K562 (cell line): ENCODE results near the gene UPF2. TPM values are rescaled to one million over a fixed set of nuclear protein-coding genes. Genes with fewer than 3 reads are reported as not detected.

Experiments used
- ATAC-seq: fragments of 200-7000 bp; cut with Tn5 transposase; 3 replicates; pipeline ENCODE4 v1.9.1; 2020; ENCODE audit warnings: moderate library complexity
- BruUV-seq: library from RNA; stranded (reverse); fragments of 400-500 nt; replicated peaks from 2 replicates; lab custom pipeline; 2021; lab: Mats Ljungman, UMichigan
- CTCF ChIA-PET: fragments of 300-600 bp; formaldehyde crosslinking; extraction: SDS; loops from one replicate; lab custom pipeline; 2021; ENCODE audit warnings: low intra/inter-chr PET ratio; lab: Yijun Ruan, JAX
- POLR2A ChIA-PET: fragments of 300-600, 350-650 bp; sonication (Branson Sonifier 250); formaldehyde crosslinking; extraction: SDS; loops from one replicate; lab custom pipeline; 2021; ENCODE audit warnings: antibody characterized with exemption, inconsistent platforms; lab: Yijun Ruan, JAX
- DNase-seq, 4 experiments: peaks; one replicate each; pipeline versions ENCODE4 v3.0.0 to v3.0.0-alpha.2; 2011 to 2018; ENCODE audit warnings: low spot score in 3 of 4, mixed read lengths in 3 of 4; ENCODE audit errors: extremely low read depth in 1 of 4
- FAIRE-seq: peaks from 2 replicates; lab custom pipeline; 2011; peaks lifted over from hg19 to GRCh38; lab: Jason Lieb, UNC
- H2AFZ ChIP-seq: 2 replicates; pipeline ENCODE4 v1.6.0; 2011; ENCODE audit warnings: low read depth, low read length, control low read depth, inconsistent platforms
- H3K27ac ChIP-seq: fragments of 200-600 bp; 3 replicates; pipeline ENCODE4 v1.8.0; 2011; ENCODE audit warnings: low read depth, mild to moderate bottlenecking, control low read depth, inconsistent platforms, low read length, moderate library complexity, mixed read lengths; ENCODE audit errors: extremely low read depth
- H3K27me3 ChIP-seq, 2 experiments: fragments of 300-600 bp in 1 of 2; 2 replicates in 1 of 2; 3 replicates in 1 of 2; pipeline versions ENCODE4 v1.6.0 to v1.8.0; 2011; ENCODE audit warnings: inconsistent platforms in 2 of 2, low read length in 2 of 2, mild to moderate bottlenecking in 1 of 2, mixed read lengths in 1 of 2, moderate library complexity in 1 of 2; ENCODE audit not compliant: control insufficient read depth in 2 of 2, insufficient read depth in 2 of 2
- H3K36me3 ChIP-seq: fragments of 300-600 bp; 3 replicates; pipeline ENCODE4 v1.8.0; 2011; ENCODE audit warnings: mild to moderate bottlenecking, low read length, inconsistent platforms; ENCODE audit not compliant: control insufficient read depth, insufficient read depth
- H3K4me1 ChIP-seq, 2 experiments: fragments of 200-600 bp in 1 of 2; replicated peaks in 1 of 2; 2 replicates in 1 of 2; 3 replicates in 1 of 2; pipeline versions ENCODE4 v1.5.1 to v1.8.0; 2011; ENCODE audit warnings: inconsistent platforms in 2 of 2, low read length in 2 of 2, mild to moderate bottlenecking in 1 of 2, mixed read lengths in 1 of 2, moderate library complexity in 1 of 2; ENCODE audit not compliant: control insufficient read depth in 2 of 2, insufficient read depth in 2 of 2
- H3K4me2 ChIP-seq: 2 replicates; pipeline ENCODE4 v1.6.1; 2011; ENCODE audit warnings: low read length, control low read depth, inconsistent platforms, mixed read lengths; ENCODE audit not compliant: insufficient read depth
- H3K4me3 ChIP-seq: fragments of 200-600 bp; sonication (generic), shearing (Covaris generic); 2 replicates; pipeline ENCODE4 v1.5.1; 2016; ENCODE audit warnings: control low read depth, inconsistent platforms
- H3K79me2 ChIP-seq: fragments of 200-600 bp; 3 replicates; pipeline ENCODE4 v1.8.0; 2011; ENCODE audit warnings: low read length, inconsistent platforms; ENCODE audit not compliant: control insufficient read depth, insufficient read depth
- H3K9ac ChIP-seq, 2 experiments: 2 replicates each; pipeline versions ENCODE4 v1.6.0 to v1.6.1; 2011; ENCODE audit warnings: low read depth in 2 of 2, low read length in 2 of 2, control low read depth in 1 of 2, inconsistent platforms in 1 of 2, mild to moderate bottlenecking in 1 of 2, mixed read lengths in 1 of 2; ENCODE audit not compliant: insufficient read depth in 1 of 2
- H3K9me1 ChIP-seq: one replicate; pipeline ENCODE4 v1.6.0; 2011; ENCODE audit warnings: inconsistent platforms, mild to moderate bottlenecking, low read length, moderate library complexity; ENCODE audit not compliant: control insufficient read depth, insufficient read depth
- H3K9me3 ChIP-seq: replicated peaks from 2 replicates; pipeline ENCODE4 v1.5.1; 2011; ENCODE audit warnings: low read depth, low read length, inconsistent platforms; ENCODE audit not compliant: control insufficient read depth, insufficient read depth
- H4K20me1 ChIP-seq: replicated peaks from 2 replicates; pipeline ENCODE4 v1.6.1; 2011; ENCODE audit warnings: low read length, inconsistent platforms, mixed read lengths; ENCODE audit not compliant: control insufficient read depth, insufficient read depth
- CEBPZ ChIP-seq: fragments of 150-350 bp; IDR thresholded peaks from 2 replicates; pipeline ENCODE4 v1.6.1; 2014; ENCODE audit warnings: low read depth, mild to moderate bottlenecking, low read length, borderline replicate concordance
- HBP1 ChIP-seq: fragments of 450-650 bp; formaldehyde crosslinking; IDR thresholded peaks from 2 replicates; pipeline ENCODE4 v1.4.0; 2022; ENCODE audit warnings: missing genetic modification characterization
- HMBOX1 ChIP-seq: sonication (generic); IDR thresholded peaks from 2 replicates; pipeline ENCODE4 v1.6.1; 2016
- SPI1 ChIP-seq: IDR thresholded peaks from 2 replicates; pipeline ENCODE4 v1.6.1; 2011; ENCODE audit warnings: low read depth, low read length, control low read depth, borderline replicate concordance
- ZNF695 ChIP-seq: fragments of 450-650 bp; formaldehyde crosslinking; IDR thresholded peaks from 2 replicates; pipeline ENCODE4 v1.4.0; 2020; ENCODE audit warnings: mild to moderate bottlenecking, moderate library complexity
- WGBS: fragments of 100-300 bp; shearing (Covaris generic); methylation state at CpG from one replicate; pipeline ENCODE4 v1.1.6; 2016; ENCODE audit warnings: low coverage, mixed read lengths; ENCODE audit not compliant: insufficient coverage; ENCODE audit errors: missing lambda C conversion rate; 5-methylcytosine and 5-hydroxymethylcytosine counted together
- in situ Hi-C: fragments of 300-500 bp; cut with MboI; formaldehyde crosslinking; loops from 4 replicates; pipeline ENCODE4 v1.15.0; 2018; ENCODE audit warnings: inconsistent platforms, mixed read lengths
- intact Hi-C: fragments of 100-400 bp; cut with micrococcal nuclease; formaldehyde crosslinking; loops from 2 replicates; pipeline ENCODE4 v1.14.2; 2022
- polyA plus RNA-seq, 8 experiments: library from polyadenylated mRNA; depleted of rRNA in 4 of 8; stranded (reverse) in 5 of 8; unstranded in 3 of 8; fragments of >200 nt; fragmentation: Nextera tagmentation in 2 of 8; fragmentation: Illumina TruSeq in 1 of 8; extraction: Ambion mirVana in 2 of 8; extraction: Trizol in 1 of 8; gene quantifications; 2 replicates each; pipeline versions ENCODE4 v1.2.1 to v1.2.3, GENCODE V29; 2011 to 2014; ENCODE audit warnings: inconsistent platforms in 1 of 8, missing spikeins in 1 of 8
- total RNA-seq, 7 experiments: library from RNA; depleted of rRNA in 6 of 7; stranded (reverse); fragments of >200 nt in 6 of 7; fragmentation: Illumina TruSeq in 2 of 7; extraction: Trizol in 2 of 7; gene quantifications; 2 replicates each; pipeline versions ENCODE4 v1.2.1 to v1.2.3, GENCODE V29; 2011 to 2021; ENCODE audit warnings: low replicate concordance in 1 of 7

Gene UPF2
- total and polyA plus RNA-seq, 9 of the 15 experiments (the other 6 are each of a cell fraction or from before 2014, with no cell fraction given): 13.9 to 37.7 (median 23.7) TPM

- no peak overlapping the region for H3K27ac ChIP-seq
- DNase-seq (no peak), ATAC-seq (no peak), FAIRE-seq (no peak)
- CTCF ChIA-PET: no interaction called here
- POLR2A ChIA-PET: no interaction called here
- no TSS peak for BruUV-seq
- H3K9ac ChIP-seq: 0 out of 4 replicates have a peak overlapping the region, but pooled peaks of 1 of the 2 experiments have one; percentile 45
- H3K27me3 ChIP-seq: no peaks in the 10 kb centered on the region
- no peak overlapping the region for H3K4me3 ChIP-seq
- H3K79me2 ChIP-seq: no peaks in the 10 kb centered on the region; the same call in 2 of the 3 replicates
- no peaks in the 10 kb centered on the region for H3K36me3 ChIP-seq
- TF ChIP-seq SPI1: peak; percentile 66
- TF ChIP-seq ZNF695: no peak
- TF ChIP-seq CEBPZ: no peak
- no peak for TF ChIP-seq HMBOX1
- no peak for TF ChIP-seq HBP1
- no peaks in the 10 kb centered on the region for H3K9me3 ChIP-seq
- no peak overlapping the region for H3K4me2 ChIP-seq
- H4K20me1 ChIP-seq: no peaks in the 10 kb centered on the region
- 61% methylated on average over 9 of the region's 9 CpGs for WGBS
- in situ Hi-C loops (no loop called here), intact Hi-C loops (no loop called here)
- H3K4me1 ChIP-seq: no peaks in the 10 kb centered on the region; a peak in 1 of 5 replicates
- H2AFZ ChIP-seq: no peak overlapping the region
- no peaks in the 10 kb centered on the region for H3K9me1 ChIP-seq
Observed at GRCh38 chr10:12077580-12078180, 35.1 kb upstream of the UPF2 start.
